ENCODE measurements around the gene PARP11. TPM values are rescaled to one million over a fixed set of nuclear protein-coding genes. Genes with fewer than 3 reads are reported as not detected.
A peak's percentile ranks its signal among the peaks of the same experiment; 100 is the strongest.

Gene PARP11
- total RNA-seq, 1 donor: 9.4 TPM

DNA sequence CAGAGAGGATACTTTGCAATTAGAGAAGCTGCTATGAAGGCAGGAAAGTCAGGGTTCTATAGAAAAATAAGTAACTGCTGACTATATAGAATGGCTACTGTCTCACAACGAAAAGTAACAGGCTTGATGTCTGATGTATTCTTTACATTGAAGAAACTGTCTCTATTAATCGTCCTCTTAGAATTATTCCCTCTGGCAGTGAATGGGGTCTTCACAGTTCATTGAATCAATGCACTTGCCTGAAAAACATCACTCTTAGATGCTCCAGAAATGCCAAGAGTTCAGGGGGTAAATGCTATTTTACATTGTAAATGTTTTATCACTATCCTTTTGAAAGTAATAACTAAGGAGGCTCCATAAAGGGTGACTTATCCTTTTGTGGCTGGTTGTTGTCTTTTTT lies 82.6 kb downstream of the PARP11 start:
- DNase-seq (ENCODE audit: insufficient read length, low spot score, missing footprints): no peak

GRCh38 chr12:3789838-3790237 lies 83.4 kb downstream of the PARP11 start:
- no peak overlapping the region for H3K4me2 ChIP-seq (ENCODE audit: insufficient read depth, low read length)
- no peaks in the 10 kb centered on the region for H4K20me1 ChIP-seq (ENCODE audit: insufficient read depth, low read length)
- no peak overlapping the region for H3K4me3 ChIP-seq (ENCODE audit: insufficient read depth, low read length)
- no peaks in the 10 kb centered on the region for H3K36me3 ChIP-seq (ENCODE audit: insufficient read depth, low read length)
- no peaks in the 10 kb centered on the region for H3K9me3 ChIP-seq (ENCODE audit: low read depth, low read length)
- no peak for DNase-seq (ENCODE audit: insufficient read length, low spot score, missing footprints)
- H3K27ac ChIP-seq (ENCODE audit: low read depth, low read length): no peak overlapping the region
- no peaks in the 10 kb centered on the region for H3K79me2 ChIP-seq (ENCODE audit: insufficient read depth, low read length)
- no peak overlapping the region for H2AFZ ChIP-seq (ENCODE audit: low read length)
- no peaks in the 10 kb centered on the region for H3K4me1 ChIP-seq (ENCODE audit: insufficient read depth, low read length)
- TF ChIP-seq CTCF (IDR thresholded peaks at IDR 0.05; ENCODE audit: extremely low read depth, low read depth, low read length): no peak
- no peaks in the 10 kb centered on the region for H3K27me3 ChIP-seq (ENCODE audit: insufficient read depth, low read length)

More for the DNA sequence above, 82.6 kb downstream of the PARP11 start:
- Histone ChIP-seq H3K4me1 (ENCODE audit: insufficient read depth, low read length) (peaks cover 5% of the 10 kb centered on the region), H3K79me2 (ENCODE audit: insufficient read depth, low read length) (no peaks in the 10 kb centered on the region), H3K27ac (ENCODE audit: low read depth, low read length) (no peak overlapping the region), H2AFZ (ENCODE audit: low read length) (no peak overlapping the region), H3K36me3 (ENCODE audit: insufficient read depth, low read length) (no peaks in the 10 kb centered on the region), H4K20me1 (ENCODE audit: insufficient read depth, low read length) (no peaks in the 10 kb centered on the region), H3K9me3 (ENCODE audit: low read depth, low read length) (no peaks in the 10 kb centered on the region), H3K27me3 (ENCODE audit: insufficient read depth, low read length) (no peaks in the 10 kb centered on the region), H3K4me3 (ENCODE audit: insufficient read depth, low read length) (no peak overlapping the region), H3K4me2 (ENCODE audit: insufficient read depth, low read length) (no peak overlapping the region)
- TF ChIP-seq CTCF (IDR thresholded peaks at IDR 0.05; ENCODE audit: extremely low read depth, low read depth, low read length): no peak

DNA sequence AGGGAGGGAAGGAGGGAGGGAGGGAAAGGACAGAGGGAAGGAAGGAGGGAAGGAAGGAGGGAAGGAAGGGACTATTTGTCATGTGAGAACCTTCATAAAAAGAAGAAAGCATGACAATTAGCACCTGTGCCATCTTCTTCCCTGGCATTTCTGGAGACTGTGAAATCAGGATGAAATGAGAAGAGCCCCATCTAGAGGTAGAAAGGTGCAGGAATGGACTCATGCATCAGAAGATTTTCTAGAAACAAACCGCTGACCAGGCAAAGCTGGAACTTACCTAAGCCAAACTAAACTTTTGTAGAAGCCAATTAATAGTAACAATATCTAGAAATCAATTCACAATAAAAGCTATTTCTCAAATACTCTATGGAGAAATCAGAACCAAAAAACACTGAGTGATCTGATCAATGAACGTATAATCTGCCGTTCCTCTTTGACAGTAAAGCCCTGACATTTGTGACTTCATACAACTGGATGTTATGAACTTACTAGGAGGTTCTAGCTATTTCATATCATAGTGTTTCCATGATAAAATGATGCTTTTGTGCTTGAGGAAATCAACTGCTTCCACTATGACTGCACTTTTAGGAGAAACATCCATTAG lies 95.9 kb downstream of the PARP11 start:
- H3K4me3 ChIP-seq (ENCODE audit: insufficient read depth, low read length): no peak overlapping the region
- no peaks in the 10 kb centered on the region for H3K79me2 ChIP-seq (ENCODE audit: insufficient read depth, low read length)
- no peaks in the 10 kb centered on the region for H3K9me3 ChIP-seq (ENCODE audit: low read depth, low read length)
- H3K27me3 ChIP-seq (ENCODE audit: insufficient read depth, low read length): peaks cover 6% of the 10 kb centered on the region
- no peak overlapping the region for H2AFZ ChIP-seq (ENCODE audit: low read length)
- no peaks in the 10 kb centered on the region for H4K20me1 ChIP-seq (ENCODE audit: insufficient read depth, low read length)
- H3K4me2 ChIP-seq (ENCODE audit: insufficient read depth, low read length): no peak overlapping the region
- peak; percentile 73 for DNase-seq (ENCODE audit: insufficient read length, low spot score, missing footprints)
- H3K4me1 ChIP-seq (ENCODE audit: insufficient read depth, low read length): no peaks in the 10 kb centered on the region
- TF ChIP-seq CTCF (IDR thresholded peaks at IDR 0.05; ENCODE audit: extremely low read depth, low read depth, low read length): peak; percentile 85
- H3K27ac ChIP-seq (ENCODE audit: low read depth, low read length): no peak overlapping the region
- no peaks in the 10 kb centered on the region for H3K36me3 ChIP-seq (ENCODE audit: insufficient read depth, low read length)

- no peak overlapping the region for H3K4me2 ChIP-seq (ENCODE audit: insufficient read depth, low read length)
- H3K4me3 ChIP-seq (ENCODE audit: insufficient read depth, low read length): no peak overlapping the region
Observed at GRCh38 chr12:3775385-3776035, 97.7 kb downstream of the PARP11 start.

More at GRCh38 chr12:3775385-3776035, 97.7 kb downstream of the PARP11 start:
- no peaks in the 10 kb centered on the region for H4K20me1 ChIP-seq (ENCODE audit: insufficient read depth, low read length)
- no peak overlapping the region for H3K27ac ChIP-seq (ENCODE audit: low read depth, low read length)
- no peak for DNase-seq (ENCODE audit: insufficient read length, low spot score, missing footprints)
- no peaks in the 10 kb centered on the region for H3K4me1 ChIP-seq (ENCODE audit: insufficient read depth, low read length)
- no peak overlapping the region for H2AFZ ChIP-seq (ENCODE audit: low read length)
- H3K79me2 ChIP-seq (ENCODE audit: insufficient read depth, low read length): no peaks in the 10 kb centered on the region
- no peaks in the 10 kb centered on the region for H3K9me3 ChIP-seq (ENCODE audit: low read depth, low read length)
- TF ChIP-seq CTCF (IDR thresholded peaks at IDR 0.05; ENCODE audit: extremely low read depth, low read depth, low read length): no peak
- H3K27me3 ChIP-seq (ENCODE audit: insufficient read depth, low read length): peaks cover 6% of the 10 kb centered on the region
- no peaks in the 10 kb centered on the region for H3K36me3 ChIP-seq (ENCODE audit: insufficient read depth, low read length)
